HCT116 (cell line): ENCODE measurements around the gene FBXO46.

Experiments
- MAX ChIP-seq: IDR thresholded peaks from 2 replicates; pipeline ENCODE4 v1.6.1; 2012
- REST ChIP-seq: IDR thresholded peaks from 2 replicates; pipeline ENCODE4 v1.6.1; 2012; ENCODE audit warnings: low read depth

GRCh38 chr19:45771311-45771933, 40.7 kb upstream of the FBXO46 start:
- TF ChIP-seq MAX (no peak), REST (no peak)
